ENCODE data around the gene SNRPA1.

DNA sequence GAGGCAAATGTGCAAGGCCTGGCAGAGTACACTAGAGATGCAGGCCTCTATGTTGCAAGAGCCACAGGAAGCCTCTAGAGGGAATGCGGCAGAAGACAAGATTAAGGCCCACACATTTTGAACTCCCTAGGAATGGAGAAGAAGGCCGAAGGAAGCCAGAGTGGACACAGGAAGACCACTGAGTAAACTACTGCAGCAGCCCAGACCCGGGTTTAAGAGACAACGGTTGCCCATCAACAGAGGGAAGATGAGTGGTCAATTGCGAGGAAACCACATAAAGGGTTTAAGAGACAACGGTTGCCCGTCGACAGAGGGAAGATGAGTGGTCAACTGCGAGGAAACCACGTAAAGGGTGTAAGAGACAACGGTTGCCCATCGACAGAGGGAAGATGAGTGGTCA lies 57.8 kb downstream of the SNRPA1 start:
- TF ChIP-seq, protein P1, sequence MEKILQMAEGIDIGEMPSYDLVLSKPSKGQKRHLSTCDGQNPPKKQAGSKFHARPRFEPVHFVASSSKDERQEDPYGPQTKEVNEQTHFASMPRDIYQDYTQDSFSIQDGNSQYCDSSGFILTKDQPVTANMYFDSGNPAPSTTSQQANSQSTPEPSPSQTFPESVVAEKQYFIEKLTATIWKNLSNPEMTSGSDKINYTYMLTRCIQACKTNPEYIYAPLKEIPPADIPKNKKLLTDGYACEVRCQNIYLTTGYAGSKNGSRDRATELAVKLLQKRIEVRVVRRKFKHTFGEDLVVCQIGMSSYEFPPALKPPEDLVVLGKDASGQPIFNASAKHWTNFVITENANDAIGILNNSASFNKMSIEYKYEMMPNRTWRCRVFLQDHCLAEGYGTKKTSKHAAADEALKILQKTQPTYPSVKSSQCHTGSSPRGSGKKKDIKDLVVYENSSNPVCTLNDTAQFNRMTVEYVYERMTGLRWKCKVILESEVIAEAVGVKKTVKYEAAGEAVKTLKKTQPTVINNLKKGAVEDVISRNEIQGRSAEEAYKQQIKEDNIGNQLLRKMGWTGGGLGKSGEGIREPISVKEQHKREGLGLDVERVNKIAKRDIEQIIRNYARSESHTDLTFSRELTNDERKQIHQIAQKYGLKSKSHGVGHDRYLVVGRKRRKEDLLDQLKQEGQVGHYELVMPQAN (IDR thresholded peaks at IDR 0.05; ENCODE audit: borderline replicate concordance): no peak
- TF ChIP-seq, protein P2, sequence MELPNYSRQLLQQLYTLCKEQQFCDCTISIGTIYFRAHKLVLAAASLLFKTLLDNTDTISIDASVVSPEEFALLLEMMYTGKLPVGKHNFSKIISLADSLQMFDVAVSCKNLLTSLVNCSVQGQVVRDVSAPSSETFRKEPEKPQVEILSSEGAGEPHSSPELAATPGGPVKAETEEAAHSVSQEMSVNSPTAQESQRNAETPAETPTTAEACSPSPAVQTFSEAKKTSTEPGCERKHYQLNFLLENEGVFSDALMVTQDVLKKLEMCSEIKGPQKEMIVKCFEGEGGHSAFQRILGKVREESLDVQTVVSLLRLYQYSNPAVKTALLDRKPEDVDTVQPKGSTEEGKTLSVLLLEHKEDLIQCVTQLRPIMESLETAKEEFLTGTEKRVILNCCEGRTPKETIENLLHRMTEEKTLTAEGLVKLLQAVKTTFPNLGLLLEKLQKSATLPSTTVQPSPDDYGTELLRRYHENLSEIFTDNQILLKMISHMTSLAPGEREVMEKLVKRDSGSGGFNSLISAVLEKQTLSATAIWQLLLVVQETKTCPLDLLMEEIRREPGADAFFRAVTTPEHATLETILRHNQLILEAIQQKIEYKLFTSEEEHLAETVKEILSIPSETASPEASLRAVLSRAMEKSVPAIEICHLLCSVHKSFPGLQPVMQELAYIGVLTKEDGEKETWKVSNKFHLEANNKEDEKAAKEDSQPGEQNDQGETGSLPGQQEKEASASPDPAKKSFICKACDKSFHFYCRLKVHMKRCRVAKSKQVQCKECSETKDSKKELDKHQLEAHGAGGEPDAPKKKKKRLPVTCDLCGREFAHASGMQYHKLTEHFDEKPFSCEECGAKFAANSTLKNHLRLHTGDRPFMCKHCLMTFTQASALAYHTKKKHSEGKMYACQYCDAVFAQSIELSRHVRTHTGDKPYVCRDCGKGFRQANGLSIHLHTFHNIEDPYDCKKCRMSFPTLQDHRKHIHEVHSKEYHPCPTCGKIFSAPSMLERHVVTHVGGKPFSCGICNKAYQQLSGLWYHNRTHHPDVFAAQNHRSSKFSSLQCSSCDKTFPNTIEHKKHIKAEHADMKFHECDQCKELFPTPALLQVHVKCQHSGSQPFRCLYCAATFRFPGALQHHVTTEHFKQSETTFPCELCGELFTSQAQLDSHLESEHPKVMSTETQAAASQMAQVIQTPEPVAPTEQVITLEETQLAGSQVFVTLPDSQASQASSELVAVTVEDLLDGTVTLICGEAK (IDR thresholded peaks at IDR 0.05): no peak
- TF ChIP-seq, protein P2 (CRISPR knock-in tag; IDR thresholded peaks at IDR 0.05): no peak
- TF ChIP-seq, protein P3, sequence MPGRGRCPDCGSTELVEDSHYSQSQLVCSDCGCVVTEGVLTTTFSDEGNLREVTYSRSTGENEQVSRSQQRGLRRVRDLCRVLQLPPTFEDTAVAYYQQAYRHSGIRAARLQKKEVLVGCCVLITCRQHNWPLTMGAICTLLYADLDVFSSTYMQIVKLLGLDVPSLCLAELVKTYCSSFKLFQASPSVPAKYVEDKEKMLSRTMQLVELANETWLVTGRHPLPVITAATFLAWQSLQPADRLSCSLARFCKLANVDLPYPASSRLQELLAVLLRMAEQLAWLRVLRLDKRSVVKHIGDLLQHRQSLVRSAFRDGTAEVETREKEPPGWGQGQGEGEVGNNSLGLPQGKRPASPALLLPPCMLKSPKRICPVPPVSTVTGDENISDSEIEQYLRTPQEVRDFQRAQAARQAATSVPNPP (IDR thresholded peaks at IDR 0.05; ENCODE audit: borderline replicate concordance, insufficient read depth, insufficient read length): no peak
- TF ChIP-seq RFX5 (IDR thresholded peaks at IDR 0.05; ENCODE audit: low read depth, low read length): no peak
- no peak for TF ChIP-seq EZH2 (IDR thresholded peaks at IDR 0.05; ENCODE audit: borderline replicate concordance, low read depth, low read length)

Data from K562 (cell line).